GM12878 (cell line): ENCODE measurements around the gene WNK1. TPM values are rescaled to one million over a fixed set of nuclear protein-coding genes. Genes with fewer than 3 reads are reported as not detected.

Experiments used
- ATAC-seq: fragments of 200-7000 bp; cut with Tn5 transposase; 3 replicates; pipeline ENCODE4 v1.9.1; 2020; ENCODE audit warnings: mild to moderate bottlenecking, moderate library complexity
- BruUV-seq: library from RNA; stranded (reverse); fragments of 400-500 nt; replicated peaks from 2 replicates; lab custom pipeline; 2021; lab: Mats Ljungman, UMichigan
- CTCF ChIA-PET: fragments of 300-600 bp; sonication (Branson Sonifier 250); formaldehyde crosslinking; extraction: SDS; loops from one replicate; lab custom pipeline; 2021; ENCODE audit warnings: inconsistent platforms; lab: Yijun Ruan, JAX
- POLR2A ChIA-PET: fragments of 350-600 bp; formaldehyde crosslinking; extraction: SDS; loops from one replicate; lab custom pipeline; 2021; ENCODE audit warnings: inconsistent platforms; lab: Charles Lee
- RAD21 ChIA-PET: fragments of 300-600 bp; sonication (Branson Sonifier 250); formaldehyde crosslinking; loops from one replicate; lab custom pipeline; 2023; ENCODE audit warnings: antibody characterized with exemption; ENCODE audit not compliant: unreplicated experiment; lab: Charles Lee
- SMC1A ChIA-PET: fragments of 300-600 bp; sonication (Branson Sonifier 250); formaldehyde crosslinking; loops from one replicate; lab custom pipeline; 2023; ENCODE audit not compliant: unreplicated experiment, uncharacterized antibody; lab: Charles Lee
- DNase-seq: peaks from one replicate; pipeline ENCODE4 v3.0.0-alpha.2; 2011; ENCODE audit warnings: low read depth, low spot score
- FAIRE-seq: peaks from 3 replicates; lab custom pipeline; 2011; peaks lifted over from hg19 to GRCh38; lab: Jason Lieb, UNC
- H2AFZ ChIP-seq: 2 replicates; pipeline ENCODE4 v1.6.0; 2011; ENCODE audit warnings: low read depth, low read length, control low read depth; ENCODE audit not compliant: control insufficient read depth
- H3K27ac ChIP-seq: 2 replicates; pipeline ENCODE4 v1.5.1; 2011; ENCODE audit warnings: control low read depth; ENCODE audit not compliant: control insufficient read depth, insufficient read depth
- H3K27me3 ChIP-seq, 2 experiments: replicated peaks in 1 of 2; 2 replicates each; pipeline versions ENCODE4 v1.6.0 to v1.6.1; 2011; ENCODE audit warnings: low read length in 1 of 2; ENCODE audit not compliant: control insufficient read depth in 2 of 2, insufficient read depth in 2 of 2
- H3K36me3 ChIP-seq, 2 experiments: 2 replicates each; pipeline ENCODE4 v1.5.1; 2011; ENCODE audit warnings: low read length in 1 of 2; ENCODE audit not compliant: control insufficient read depth in 2 of 2, insufficient read depth in 2 of 2
- H3K4me1 ChIP-seq: 2 replicates; pipeline ENCODE4 v1.6.1; 2011; ENCODE audit warnings: mild to moderate bottlenecking, low read length, moderate library complexity, mixed read lengths; ENCODE audit not compliant: control insufficient read depth, insufficient read depth
- H3K4me2 ChIP-seq: 2 replicates; pipeline ENCODE4 v1.6.0; 2011; ENCODE audit warnings: control low read depth; ENCODE audit not compliant: control insufficient read depth, insufficient read depth
- H3K4me3 ChIP-seq: fragments of 200-600 bp; sonication (generic); 2 replicates; pipeline ENCODE4 v1.5.1; 2016
- H3K79me2 ChIP-seq: 2 replicates; pipeline ENCODE4 v1.6.0; 2011; ENCODE audit warnings: low read length; ENCODE audit not compliant: control insufficient read depth, insufficient read depth
- H3K9ac ChIP-seq: 2 replicates; pipeline ENCODE4 v1.8.0; 2011; ENCODE audit warnings: low read length, control low read depth, mixed read lengths; ENCODE audit not compliant: control insufficient read depth, insufficient read depth
- H3K9me3 ChIP-seq: replicated peaks from 3 replicates; pipeline ENCODE4 v1.5.1; 2011; ENCODE audit warnings: mild to moderate bottlenecking, low read length; ENCODE audit not compliant: control insufficient read depth, insufficient read depth
- H4K20me1 ChIP-seq: 2 replicates; pipeline ENCODE4 v1.6.0; 2011; ENCODE audit not compliant: control insufficient read depth, insufficient read depth
- DPF2 ChIP-seq: fragments of 450-650 bp; IDR thresholded peaks from 2 replicates; pipeline ENCODE4 v1.6.1; 2017; ENCODE audit warnings: mild to moderate bottlenecking
- MLLT1 ChIP-seq: fragments of 450-650 bp; IDR thresholded peaks from 2 replicates; pipeline ENCODE4 v1.6.1; 2016; ENCODE audit warnings: mild to moderate bottlenecking
- MXI1 ChIP-seq: fragments of 150-350 bp; IDR thresholded peaks from 2 replicates; pipeline ENCODE4 v1.6.1; 2011; ENCODE audit warnings: low read depth, mild to moderate bottlenecking, inconsistent platforms, low read length, improper control_type of control experiment
- NFYA ChIP-seq: IDR thresholded peaks from 2 replicates; pipeline ENCODE4 v1.6.1; 2011; ENCODE audit warnings: low read depth, mild to moderate bottlenecking, low read length, improper control_type of control experiment, borderline replicate concordance
- PAX8 ChIP-seq: fragments of 450-650 bp; IDR thresholded peaks from 2 replicates; pipeline ENCODE4 v1.6.1; 2017; ENCODE audit warnings: mild to moderate bottlenecking, moderate library complexity
- SMC3 ChIP-seq: IDR thresholded peaks from 2 replicates; pipeline ENCODE4 v1.6.1; 2011; ENCODE audit warnings: low read length, improper control_type of control experiment, borderline replicate concordance
- ZNF24 ChIP-seq: fragments of 450-650 bp; IDR thresholded peaks from 2 replicates; pipeline ENCODE4 v1.6.1; 2017; ENCODE audit warnings: antibody characterized with exemption, mild to moderate bottlenecking
- in situ Hi-C: fragments of 300-500 bp; cut with MboI; formaldehyde crosslinking; loops from 9 replicates; pipeline ENCODE4 v1.14.3; 2018; ENCODE audit warnings: mixed read lengths
- intact Hi-C: fragments of 100-400 bp; cut with micrococcal nuclease; formaldehyde crosslinking; loops from one replicate; pipeline ENCODE4 v1.14.2; 2022; ENCODE audit not compliant: unreplicated experiment
- polyA plus RNA-seq, 11 experiments: library from polyadenylated mRNA; depleted of rRNA in 4 of 11; unstranded in 6 of 11; stranded (reverse) in 5 of 11; fragments of >200 nt; fragmentation: Nextera tagmentation in 4 of 11; fragmentation: Illumina TruSeq in 1 of 11; extraction: Ambion mirVana in 4 of 11; extraction: Trizol in 1 of 11; gene quantifications; 1 replicate in 1 of 11; 2 replicates in 10 of 11; pipeline versions ENCODE4 v1.2.1 to v1.2.3, GENCODE V29; 2011 to 2016; ENCODE audit warnings: inconsistent platforms in 2 of 11, missing spikeins in 2 of 11, low read depth in 1 of 11
- total RNA-seq, 4 experiments: library from RNA; depleted of rRNA in 3 of 4; stranded (reverse); fragments of >200 nt in 3 of 4; fragmentation: Illumina TruSeq in 1 of 4; extraction: Trizol in 1 of 4; gene quantifications; 2 replicates each; pipeline versions ENCODE4 v1.2.1 to v1.2.3, GENCODE V29; 2013 to 2021
- TF ChIP-seq, protein P1 (sequence below): fragments of 450-650 bp; IDR thresholded peaks from 2 replicates; pipeline ENCODE4 v1.6.1; 2017; ENCODE audit warnings: mild to moderate bottlenecking, moderate library complexity
- TF ChIP-seq, protein P2 (sequence below): fragments of 450-650 bp; IDR thresholded peaks from 2 replicates; pipeline ENCODE4 v1.6.1; 2016; ENCODE audit warnings: mild to moderate bottlenecking

Gene WNK1
- total and polyA plus RNA-seq, 10 of the 15 experiments (the other 5 are each of a cell fraction or from before 2014, with no cell fraction given) = 9.6 to 151 (median 86.6) TPM

DNA sequence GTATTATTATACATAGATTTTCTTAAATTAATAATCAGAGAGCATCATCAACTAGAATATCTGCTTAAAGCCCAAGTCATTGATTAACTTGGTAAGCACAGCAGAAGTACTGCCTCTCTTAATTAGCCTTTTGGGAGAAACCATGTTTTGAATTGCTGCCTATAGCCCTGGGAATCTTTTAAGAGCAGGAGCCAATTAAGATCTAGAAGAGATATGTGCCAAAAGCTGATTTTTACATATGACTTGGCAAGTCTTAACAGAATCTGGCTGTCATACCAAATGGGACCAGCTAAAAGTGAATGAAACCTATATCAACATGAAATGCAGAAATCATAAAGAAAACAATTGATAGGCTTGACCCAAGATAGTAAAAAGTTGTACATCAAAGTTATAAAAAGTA lies 23.2 kb upstream of the WNK1 start:
- H3K4me3 ChIP-seq = no peak overlapping the region
- H4K20me1 ChIP-seq = no peaks in the 10 kb centered on the region
- no peak for DNase-seq
- ChIA-PET POLR2A (interaction anchor here (0.6 to 3.9 kb wide), 7 partner anchors 8 to 212 kb away, joined by 3 to 21 read pairs (median 4); no protein-coding TSS in a partner anchor), CTCF (interaction anchor here (0.9 to 3.3 kb wide), 5 partner anchors 8 to 21 kb away, joined by 3 to 12 read pairs (median 3); no protein-coding TSS in a partner anchor), SMC1A (interaction anchor here (0.7 to 8.3 kb wide), 8 partner anchors 11 to 82 kb away, joined by 3 to 133 read pairs (median 4); no protein-coding TSS in a partner anchor), RAD21 (interaction anchor here (0.6 to 2.3 kb wide), 6 partner anchors 9 to 56 kb away, joined by 3 to 10 read pairs (median 4); no protein-coding TSS in a partner anchor)
- no peak overlapping the region for H3K4me2 ChIP-seq
- ATAC-seq = no peak
- no peaks in the 10 kb centered on the region for H3K27me3 ChIP-seq
- H3K36me3 ChIP-seq = no peaks in the 10 kb centered on the region
- no TSS peak for BruUV-seq
- FAIRE-seq = no peak
- H3K27ac ChIP-seq = no peak overlapping the region
- H3K79me2 ChIP-seq = no peaks in the 10 kb centered on the region
- no peak overlapping the region for H2AFZ ChIP-seq
- no peak for TF ChIP-seq PAX8
- TF ChIP-seq SMC3 = no peak
- TF ChIP-seq MXI1 = no peak
- TF ChIP-seq MLLT1 = no peak
- TF ChIP-seq DPF2 = no peak
- TF ChIP-seq NFYA = no peak
- TF ChIP-seq, protein P1, sequence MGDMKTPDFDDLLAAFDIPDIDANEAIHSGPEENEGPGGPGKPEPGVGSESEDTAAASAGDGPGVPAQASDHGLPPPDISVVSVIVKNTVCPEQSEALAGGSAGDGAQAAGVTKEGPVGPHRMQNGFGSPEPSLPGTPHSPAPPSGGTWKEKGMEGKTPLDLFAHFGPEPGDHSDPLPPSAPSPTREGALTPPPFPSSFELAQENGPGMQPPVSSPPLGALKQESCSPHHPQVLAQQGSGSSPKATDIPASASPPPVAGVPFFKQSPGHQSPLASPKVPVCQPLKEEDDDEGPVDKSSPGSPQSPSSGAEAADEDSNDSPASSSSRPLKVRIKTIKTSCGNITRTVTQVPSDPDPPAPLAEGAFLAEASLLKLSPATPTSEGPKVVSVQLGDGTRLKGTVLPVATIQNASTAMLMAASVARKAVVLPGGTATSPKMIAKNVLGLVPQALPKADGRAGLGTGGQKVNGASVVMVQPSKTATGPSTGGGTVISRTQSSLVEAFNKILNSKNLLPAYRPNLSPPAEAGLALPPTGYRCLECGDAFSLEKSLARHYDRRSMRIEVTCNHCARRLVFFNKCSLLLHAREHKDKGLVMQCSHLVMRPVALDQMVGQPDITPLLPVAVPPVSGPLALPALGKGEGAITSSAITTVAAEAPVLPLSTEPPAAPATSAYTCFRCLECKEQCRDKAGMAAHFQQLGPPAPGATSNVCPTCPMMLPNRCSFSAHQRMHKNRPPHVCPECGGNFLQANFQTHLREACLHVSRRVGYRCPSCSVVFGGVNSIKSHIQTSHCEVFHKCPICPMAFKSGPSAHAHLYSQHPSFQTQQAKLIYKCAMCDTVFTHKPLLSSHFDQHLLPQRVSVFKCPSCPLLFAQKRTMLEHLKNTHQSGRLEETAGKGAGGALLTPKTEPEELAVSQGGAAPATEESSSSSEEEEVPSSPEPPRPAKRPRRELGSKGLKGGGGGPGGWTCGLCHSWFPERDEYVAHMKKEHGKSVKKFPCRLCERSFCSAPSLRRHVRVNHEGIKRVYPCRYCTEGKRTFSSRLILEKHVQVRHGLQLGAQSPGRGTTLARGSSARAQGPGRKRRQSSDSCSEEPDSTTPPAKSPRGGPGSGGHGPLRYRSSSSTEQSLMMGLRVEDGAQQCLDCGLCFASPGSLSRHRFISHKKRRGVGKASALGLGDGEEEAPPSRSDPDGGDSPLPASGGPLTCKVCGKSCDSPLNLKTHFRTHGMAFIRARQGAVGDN = no peak
- TF ChIP-seq, protein P2, sequence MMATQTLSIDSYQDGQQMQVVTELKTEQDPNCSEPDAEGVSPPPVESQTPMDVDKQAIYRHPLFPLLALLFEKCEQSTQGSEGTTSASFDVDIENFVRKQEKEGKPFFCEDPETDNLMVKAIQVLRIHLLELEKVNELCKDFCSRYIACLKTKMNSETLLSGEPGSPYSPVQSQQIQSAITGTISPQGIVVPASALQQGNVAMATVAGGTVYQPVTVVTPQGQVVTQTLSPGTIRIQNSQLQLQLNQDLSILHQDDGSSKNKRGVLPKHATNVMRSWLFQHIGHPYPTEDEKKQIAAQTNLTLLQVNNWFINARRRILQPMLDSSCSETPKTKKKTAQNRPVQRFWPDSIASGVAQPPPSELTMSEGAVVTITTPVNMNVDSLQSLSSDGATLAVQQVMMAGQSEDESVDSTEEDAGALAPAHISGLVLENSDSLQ = no peak
- TF ChIP-seq ZNF24 = no peak
- intact Hi-C loops = no loop called here
- in situ Hi-C loops = no loop called here
- H3K9ac ChIP-seq = no peak overlapping the region
- no peaks in the 10 kb centered on the region; the same call in 2 of the 3 replicates for H3K9me3 ChIP-seq
- H3K4me1 ChIP-seq = peaks cover 11% of the 10 kb centered on the region
